Activated CD4-positive, alpha-beta T cell treated with anti-CD3 and anti-CD28 coated beads, Interleukin-2, amount 50 U/mL, for 24 hours (primary cell): ENCODE results near the gene ARMCX2.
"Not testable (repeated sequence)": the region's sequence is repeated elsewhere in the genome, so short reads cannot be mapped to it uniquely, and the experiment has no call there.

Source experiments
- DNase-seq, 2 donors: peaks; one replicate each; pipeline ENCODE4 v3.0.0-alpha.2; 2020; ENCODE audit warnings: low read depth in 1 of 2, low spot score in 1 of 2

ARMCX2 gene

GRCh38 chrX:101659601-101660063 is at the start of gene ARMCX2:
Gene ARMCX2 (minus strand): TSS chrX:101659850. CDS start chrX:101657588, 2,262 bp downstream.
- DNase-seq = no peak

- DNase-seq = no peak
Observed at GRCh38 chrX:101709384-101709783, 49.7 kb upstream of the ARMCX2 start.

- no peak for DNase-seq
Observed at GRCh38 chrX:101708163-101708562, 48.5 kb upstream of the ARMCX2 start.

DNA sequence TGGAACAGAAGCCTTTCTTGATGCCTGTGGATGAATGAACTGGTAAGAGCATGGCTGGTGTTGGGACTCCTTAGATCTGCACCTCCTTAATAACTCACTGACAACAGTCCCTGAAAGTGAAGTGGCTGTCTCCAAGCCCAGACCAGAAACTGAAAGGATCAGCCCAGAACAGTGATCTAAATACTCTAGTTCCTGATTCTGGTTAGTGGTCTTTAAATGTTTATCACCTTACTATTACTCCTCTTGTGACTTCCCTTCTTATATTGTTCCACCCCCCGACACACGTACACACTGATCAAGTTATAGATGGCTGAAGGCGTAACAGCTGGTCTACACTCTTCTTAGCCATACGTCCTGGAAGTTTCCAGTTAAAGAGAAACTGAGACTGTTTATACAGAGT is 33.8 kb upstream of the ARMCX2 start:
- DNase-seq = no peak

DNA sequence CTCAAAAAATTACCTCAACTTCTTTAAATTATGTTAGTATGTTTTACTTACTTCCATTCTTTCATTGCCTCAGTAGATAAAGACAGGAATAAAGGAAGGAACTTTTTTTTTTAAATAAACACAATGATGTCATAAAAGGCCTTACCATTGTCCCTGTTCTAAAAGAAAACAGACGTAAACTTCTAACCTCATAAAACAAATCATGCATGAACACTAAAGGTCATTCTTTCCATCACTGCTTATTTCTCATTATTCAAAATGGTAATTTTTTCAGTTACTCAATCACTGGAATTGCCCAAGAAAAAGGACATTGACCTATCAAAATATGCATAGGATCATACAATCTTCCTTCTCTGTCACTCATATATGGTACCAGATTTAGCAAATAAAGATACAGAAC is 32.2 kb upstream of the ARMCX2 start:
- no peak for DNase-seq

DNA sequence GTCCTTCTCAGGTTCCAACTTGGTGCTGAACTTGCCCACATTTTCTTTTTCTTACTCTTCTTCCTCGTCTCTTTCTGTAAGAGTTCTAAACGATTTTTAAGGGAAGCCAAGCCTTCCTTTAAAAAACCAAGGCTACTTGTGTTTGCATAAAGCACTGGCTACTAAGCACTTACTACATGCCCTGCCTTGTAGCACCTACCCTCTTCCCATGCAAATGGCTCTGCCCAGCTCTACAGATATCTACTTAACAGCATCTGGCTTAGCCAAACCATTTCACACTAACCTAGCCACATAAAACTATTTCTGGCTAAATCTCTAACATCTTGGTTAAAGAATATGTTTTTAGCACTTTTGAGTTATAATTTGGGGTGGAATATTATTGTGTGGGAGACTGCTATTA is 26.9 kb upstream of the ARMCX2 start:
- DNase-seq = no peak

- DNase-seq = no peak
Observed at GRCh38 chrX:101685923-101686322, 26.3 kb upstream of the ARMCX2 start.

- no peak for DNase-seq
Observed at GRCh38 chrX:101682723-101683122, 23.1 kb upstream of the ARMCX2 start.

GRCh38 chrX:101677028-101677427 is 17.4 kb upstream of the ARMCX2 start:
- DNase-seq = no peak

GRCh38 chrX:101676571-101676970 is 16.9 kb upstream of the ARMCX2 start:
- DNase-seq = no peak

DNA sequence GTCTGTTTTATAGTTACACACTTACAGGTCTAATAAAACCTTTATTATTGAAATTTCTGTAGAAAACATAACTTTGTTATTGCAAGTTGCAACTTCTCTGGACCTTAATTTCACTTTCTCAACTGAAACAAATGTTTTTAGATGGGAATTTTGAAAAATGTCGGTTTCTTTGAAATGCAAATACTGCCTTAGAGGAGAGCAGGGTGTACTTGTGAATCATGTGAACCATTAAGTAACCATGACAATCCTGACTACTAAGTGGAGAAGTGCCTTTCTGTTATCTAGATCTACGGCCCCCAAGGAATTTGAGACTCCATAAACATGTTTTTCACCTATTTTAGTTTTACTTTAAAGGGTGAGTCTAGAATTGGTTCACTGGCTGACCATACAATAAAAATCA is 8.5 kb upstream of the ARMCX2 start:
- DNase-seq = no peak

GRCh38 chrX:101658661-101659491 is 774 bp downstream of the ARMCX2 start:
- DNase-seq = peak; percentile 4 to 45

- no peak for DNase-seq
Observed at GRCh38 chrX:101657495-101657894, 2.2 kb downstream of the ARMCX2 start.

DNA sequence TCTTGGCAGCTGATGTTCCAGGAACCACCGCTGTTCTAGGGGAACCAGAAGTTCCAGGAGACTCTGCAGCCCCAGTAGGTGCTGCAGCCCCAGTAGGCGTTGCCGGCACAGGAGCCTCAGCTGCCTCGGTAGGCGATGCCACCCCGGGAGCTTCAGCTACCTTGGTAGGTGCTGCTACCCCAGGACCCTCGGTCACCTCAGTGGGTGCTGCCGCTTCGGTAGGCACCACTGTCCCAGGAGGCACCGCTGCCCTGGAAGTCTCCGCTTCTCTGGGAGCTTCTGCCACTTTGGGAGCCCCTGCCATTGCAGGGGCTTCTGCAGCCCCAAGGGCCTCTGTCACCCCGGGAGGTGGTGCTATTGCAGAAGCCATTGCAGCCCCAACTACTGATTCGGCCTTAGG is 2.8 kb downstream of the ARMCX2 start:
- DNase-seq = no peak

DNA sequence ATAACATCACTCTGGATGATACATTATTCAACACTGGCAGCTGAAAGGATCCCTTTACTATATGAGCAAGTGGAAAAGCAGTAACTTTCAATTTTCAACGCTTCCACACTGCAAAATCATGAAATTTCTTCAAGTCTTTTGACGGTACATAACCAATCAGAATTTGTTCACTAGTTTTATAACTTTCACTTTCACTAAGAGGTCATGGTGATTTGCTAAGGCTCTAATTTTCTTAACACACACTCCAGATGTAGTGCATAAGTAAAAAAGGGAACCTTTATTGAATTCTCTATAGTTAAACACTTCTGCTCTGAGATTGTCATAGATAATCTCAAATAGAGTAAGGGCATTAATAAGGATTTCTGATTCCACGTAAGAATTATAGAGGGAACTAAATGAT is 4.1 kb downstream of the ARMCX2 start:
- DNase-seq = no peak

GRCh38 chrX:101647716-101648115 is 11.9 kb downstream of the ARMCX2 start:
- DNase-seq = not testable (repeated sequence)

DNA sequence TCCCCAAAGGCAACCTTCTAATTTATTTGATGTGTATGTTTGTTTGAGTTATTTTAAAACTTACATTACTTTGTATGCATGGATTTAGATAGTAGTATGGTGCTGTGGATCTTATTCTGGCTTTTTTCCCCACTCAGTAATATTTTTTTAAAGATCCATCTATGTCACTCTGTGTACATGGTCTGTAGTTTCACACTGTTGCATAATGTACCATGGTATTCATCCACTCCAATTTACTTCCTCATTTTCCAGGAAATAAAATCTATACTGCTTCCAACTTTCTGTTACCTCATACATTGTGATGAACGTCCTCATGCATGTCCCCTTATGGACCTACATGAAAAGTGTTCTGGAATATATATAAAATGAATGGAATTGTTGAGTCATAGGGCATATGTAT is 17.6 kb downstream of the ARMCX2 start:
- no peak for DNase-seq

- DNase-seq = no peak
Observed at GRCh38 chrX:101639583-101639982, 20.1 kb downstream of the ARMCX2 start.

DNA sequence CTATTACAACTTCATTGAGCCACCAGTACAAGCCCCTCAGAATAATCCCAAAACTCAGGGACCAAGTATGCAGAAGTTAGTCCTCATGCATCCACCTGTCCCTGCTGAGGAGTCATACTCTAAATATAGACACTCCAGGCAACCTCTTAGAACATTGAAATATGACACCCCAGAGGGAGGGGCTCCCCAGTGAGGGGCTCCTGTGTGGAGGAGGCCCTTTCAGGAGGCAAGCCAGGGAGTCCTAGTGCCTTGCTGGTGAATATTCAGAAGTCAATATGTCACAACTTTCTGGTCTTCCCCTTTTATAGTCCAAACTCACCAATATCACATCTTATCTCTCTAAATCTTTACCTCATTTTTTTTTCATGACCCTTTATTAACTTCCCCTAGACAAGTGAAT is 40.3 kb downstream of the ARMCX2 start:
- no peak for DNase-seq

DNA sequence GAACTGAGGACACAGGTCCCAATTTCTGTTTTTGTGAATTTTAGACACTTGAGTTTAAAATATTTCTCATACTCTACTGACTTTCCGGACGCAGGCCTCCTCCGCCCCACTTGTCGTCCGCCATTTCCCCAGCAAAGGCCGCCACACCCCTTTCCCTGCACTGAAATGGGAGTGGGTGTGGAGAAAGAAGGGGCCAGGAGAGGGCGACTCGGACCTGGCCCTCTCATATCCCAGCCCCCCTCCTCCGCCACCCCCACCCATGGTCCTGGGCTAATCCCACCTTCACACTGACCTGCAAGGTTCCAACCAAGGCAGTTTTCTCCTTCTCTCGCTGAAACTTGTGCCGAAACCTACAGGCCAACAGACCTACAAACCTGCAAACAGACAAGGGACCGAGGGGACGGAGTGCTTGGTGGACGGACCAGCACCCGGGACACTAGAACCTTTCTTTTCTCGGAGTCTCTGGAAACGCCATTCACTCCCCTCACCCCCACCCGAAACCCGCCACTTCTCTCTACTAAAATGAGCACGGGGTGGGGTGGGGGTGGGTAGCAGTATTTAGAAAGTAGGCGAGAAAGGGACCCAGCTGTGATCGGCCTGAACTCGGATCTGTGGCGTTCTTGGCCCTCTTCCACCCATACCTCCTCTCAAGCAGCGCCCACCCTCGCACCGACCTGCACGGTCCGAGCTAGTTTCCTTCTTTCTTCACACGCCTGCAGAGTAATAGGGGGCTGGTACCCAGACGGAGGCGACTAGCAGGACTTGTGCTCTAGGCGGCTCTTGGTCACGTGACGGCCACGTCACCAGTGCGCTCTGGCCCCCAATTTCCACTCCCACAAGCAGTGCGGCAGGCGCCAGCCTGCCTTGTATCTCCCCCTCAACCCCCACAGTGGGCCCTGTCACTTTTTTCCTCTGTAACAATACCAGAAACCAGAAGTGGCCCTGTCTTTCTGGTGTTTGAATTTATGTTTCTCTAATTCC is 42.1 kb downstream of the ARMCX2 start, which contains the start of gene ARMCX6:
ARMCX6 (minus strand) TSS at position 790 of the 981 bp plus-strand sequence. CDS start 1,380 bp downstream, outside the sequence.
- peak in 1 of 2 donors; percentile 52 for DNase-seq

DNA sequence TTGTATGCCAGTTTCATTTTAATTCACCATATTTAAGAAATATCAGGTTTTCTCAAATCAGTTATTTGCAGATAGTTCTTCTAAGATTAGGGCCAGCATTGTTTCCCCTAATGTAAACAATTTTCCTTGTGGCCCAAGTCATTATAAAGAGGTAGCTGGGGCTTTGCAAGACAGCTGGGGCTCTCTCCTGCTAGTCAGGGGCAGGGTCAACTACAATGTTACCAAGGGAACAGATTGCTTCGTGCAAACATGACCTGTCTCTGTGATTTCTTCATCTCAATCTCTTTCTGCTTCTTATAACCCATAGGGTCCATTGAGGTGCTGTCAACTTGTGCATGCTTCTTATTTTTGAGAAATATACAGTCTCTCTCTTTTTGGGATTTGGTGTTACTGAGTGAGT is 53.9 kb downstream of the ARMCX2 start:
- no peak for DNase-seq
